ENCODE data around the gene NBPF1.
"Not testable (repeated sequence)": the region's sequence is repeated elsewhere in the genome, so short reads cannot be mapped to it uniquely, and the experiment has no call there.

DNA sequence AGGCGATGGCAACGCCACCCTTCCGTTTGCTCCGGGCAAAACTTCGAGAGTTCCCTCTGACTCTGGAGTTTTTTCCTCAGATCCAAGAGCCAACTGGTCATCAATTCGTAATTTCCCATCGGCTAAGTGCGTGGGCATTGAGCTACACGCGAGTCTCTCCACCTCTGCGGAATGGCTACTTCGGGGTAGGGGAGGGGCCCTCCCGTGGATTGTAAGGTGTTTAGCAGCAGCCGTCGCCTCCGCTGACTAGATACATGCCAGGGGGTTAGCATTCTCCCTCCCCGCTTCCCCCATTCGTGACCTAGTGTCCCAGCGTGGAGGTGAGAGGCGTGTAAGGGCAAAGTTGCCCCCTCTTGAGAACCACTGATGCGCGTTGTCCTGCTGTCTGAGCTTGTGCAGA lies 77.5 kb downstream of the NBPF1 start:
- TF ChIP-seq, protein P1, sequence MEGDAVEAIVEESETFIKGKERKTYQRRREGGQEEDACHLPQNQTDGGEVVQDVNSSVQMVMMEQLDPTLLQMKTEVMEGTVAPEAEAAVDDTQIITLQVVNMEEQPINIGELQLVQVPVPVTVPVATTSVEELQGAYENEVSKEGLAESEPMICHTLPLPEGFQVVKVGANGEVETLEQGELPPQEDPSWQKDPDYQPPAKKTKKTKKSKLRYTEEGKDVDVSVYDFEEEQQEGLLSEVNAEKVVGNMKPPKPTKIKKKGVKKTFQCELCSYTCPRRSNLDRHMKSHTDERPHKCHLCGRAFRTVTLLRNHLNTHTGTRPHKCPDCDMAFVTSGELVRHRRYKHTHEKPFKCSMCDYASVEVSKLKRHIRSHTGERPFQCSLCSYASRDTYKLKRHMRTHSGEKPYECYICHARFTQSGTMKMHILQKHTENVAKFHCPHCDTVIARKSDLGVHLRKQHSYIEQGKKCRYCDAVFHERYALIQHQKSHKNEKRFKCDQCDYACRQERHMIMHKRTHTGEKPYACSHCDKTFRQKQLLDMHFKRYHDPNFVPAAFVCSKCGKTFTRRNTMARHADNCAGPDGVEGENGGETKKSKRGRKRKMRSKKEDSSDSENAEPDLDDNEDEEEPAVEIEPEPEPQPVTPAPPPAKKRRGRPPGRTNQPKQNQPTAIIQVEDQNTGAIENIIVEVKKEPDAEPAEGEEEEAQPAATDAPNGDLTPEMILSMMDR (IDR thresholded peaks at IDR 0.05): not testable (repeated sequence)
- not testable (repeated sequence) for TF ChIP-seq ZFX (IDR thresholded peaks at IDR 0.05; ENCODE audit: borderline replicate concordance)

Data from 22Rv1 (cell line).